Stomach (tissue), 4 donors: Measurements from ENCODE around the gene TANGO6.

ENCODE experiments used
- CTCF ChIP-seq, 7 experiments: fragments of 450-650 bp in 4 of 7; fragments of 200-600 bp in 3 of 7; sonication (generic) in 3 of 7; IDR thresholded peaks; one replicate each; pipeline ENCODE4 v1.5.1; 2016 to 2019; ENCODE audit warnings: antibody characterized with exemption in 7 of 7, control low read depth in 2 of 7, mild to moderate bottlenecking in 1 of 7
- POLR2A ChIP-seq, 4 donors: fragments of 450-650 bp; IDR thresholded peaks; one replicate each; pipeline ENCODE4 v1.6.1; 2016; ENCODE audit warnings: antibody characterized with exemption in 4 of 4, control low read depth in 2 of 4, mild to moderate bottlenecking in 1 of 4, moderate library complexity in 1 of 4

DNA sequence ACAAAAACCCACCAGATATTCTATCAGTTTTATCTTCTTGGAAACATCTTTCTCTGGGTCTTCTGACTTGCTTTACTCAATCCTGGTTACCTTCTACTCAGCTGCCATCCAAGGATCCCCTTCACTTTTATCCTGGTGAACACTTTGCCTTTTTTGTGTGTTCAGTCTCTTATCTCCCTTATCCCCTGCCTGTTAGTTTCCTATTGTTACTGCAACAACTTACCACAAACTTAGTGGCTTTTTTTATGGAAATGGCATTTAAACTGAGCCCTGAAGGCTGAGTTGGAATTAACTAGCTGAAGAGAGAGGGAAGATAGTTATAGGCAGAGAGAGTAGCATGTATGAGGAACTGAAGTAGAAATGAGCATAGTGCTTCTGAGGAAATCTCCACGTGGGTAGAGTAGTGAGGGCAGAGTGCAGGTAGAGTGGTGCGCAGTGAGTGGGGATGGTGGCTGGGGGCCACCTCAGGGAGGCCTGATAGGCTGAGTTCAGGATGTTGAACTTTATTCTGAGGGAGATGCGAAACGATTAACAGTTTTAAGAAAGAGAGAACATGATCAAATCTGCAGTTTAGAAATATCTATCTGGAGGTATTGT lies 26.3 kb downstream of the TANGO6 start:
- no peak for TF ChIP-seq POLR2A (IDR thresholded peaks at IDR 0.05)
- TF ChIP-seq CTCF (IDR thresholded peaks at IDR 0.05) = no peak
